Prostate gland (tissue), 1 donor: ENCODE data around the gene CYB561A3.

Experiments
- POLR2A ChIP-seq: fragments of 450-650 bp; IDR thresholded peaks from one replicate; pipeline ENCODE4 v1.6.1; 2016; ENCODE audit warnings: antibody characterized with exemption, mild to moderate bottlenecking
- POLR2AphosphoS5 ChIP-seq: sonication (generic); formaldehyde crosslinking; IDR thresholded peaks from one replicate; pipeline ENCODE4 v1.6.1; 2017; ENCODE audit warnings: antibody characterized with exemption

- TF ChIP-seq POLR2AphosphoS5: peak; percentile 90
- TF ChIP-seq POLR2A: no peak
These were observed 14.1 kb upstream of the CYB561A3 start for GRCh38 chr11:61375761-61376108.
